ENCODE measurements around the gene FCER2. TPM values are rescaled to one million over a fixed set of nuclear protein-coding genes. Genes with fewer than 3 reads are reported as not detected.

The FCER2 gene
- not detected in 2 replicates for polyA plus RNA-seq (2011; rRNA removed)
- not detected in 2 replicates for polyA minus RNA-seq (2011; rRNA and poly(A)+ RNA removed)

- no peak within 1 kb of the TSS for H3K4me3 ChIP-seq (ENCODE audit: low read depth, low read length)
- POLR2A ChIA-PET, result no interaction called here
- TF ChIP-seq CTCF (IDR thresholded peaks at IDR 0.05; ENCODE audit: insufficient read depth, low read depth, low read length), result no peak
- no peaks in the 10 kb centered on the region for H3K36me3 ChIP-seq (ENCODE audit: control insufficient read depth, insufficient read depth, low read length)
- DNase-seq (ENCODE audit: low read depth), result no peak
- H3K27me3 ChIP-seq (ENCODE audit: control insufficient read depth, insufficient read depth, low read length), result no peaks in the 10 kb centered on the region
- CTCF ChIA-PET, result interaction anchor here (0.7 kb wide), 1 partner anchor 21 kb away, joined by 3 read pairs; the partner anchor contains the start of gene TRAPPC5
Measured at GRCh38 chr19:7701654-7702457, at the start of gene FCER2. Gene FCER2, minus strand, starts transcription at chr19:7702131. Its CDS starts 2,371 bp downstream, at chr19:7699760.

GRCh38 chr19:7751157-7751783 lies 49.3 kb upstream of the FCER2 start:
- no peak for TF ChIP-seq CTCF (IDR thresholded peaks at IDR 0.05; ENCODE audit: insufficient read depth, low read depth, low read length)
- ChIA-PET POLR2A (no interaction called here), CTCF (no interaction called here)
- Histone ChIP-seq H3K36me3 (ENCODE audit: control insufficient read depth, insufficient read depth, low read length) (no peaks in the 10 kb centered on the region), H3K27me3 (ENCODE audit: control insufficient read depth, insufficient read depth, low read length) (peaks cover 2% of the 10 kb centered on the region), H3K4me3 (ENCODE audit: low read depth, low read length) (no peak overlapping the region)
- no peak for DNase-seq (ENCODE audit: low read depth)

GRCh38 chr19:7748756-7749155 lies 46.8 kb upstream of the FCER2 start:
- no peak for DNase-seq (ENCODE audit: low read depth)
- no peaks in the 10 kb centered on the region for H3K36me3 ChIP-seq (ENCODE audit: control insufficient read depth, insufficient read depth, low read length)
- TF ChIP-seq CTCF (IDR thresholded peaks at IDR 0.05; ENCODE audit: insufficient read depth, low read depth, low read length), result no peak; the same call in 1 of the 2 replicates
- ChIA-PET CTCF (no interaction called here), POLR2A (no interaction called here)
- peaks cover 2% of the 10 kb centered on the region for H3K27me3 ChIP-seq (ENCODE audit: control insufficient read depth, insufficient read depth, low read length)
- no peak overlapping the region for H3K4me3 ChIP-seq (ENCODE audit: low read depth, low read length)

GRCh38 chr19:7748171-7748570 lies 46.2 kb upstream of the FCER2 start:
- CTCF ChIA-PET, result interaction anchor here (0.9 to 1.2 kb wide), 2 partner anchors 13 to 52 kb away, joined by 4 to 5 read pairs; no protein-coding TSS in a partner anchor
- no peak for TF ChIP-seq CTCF (IDR thresholded peaks at IDR 0.05; ENCODE audit: insufficient read depth, low read depth, low read length)
- Histone ChIP-seq H3K4me3 (ENCODE audit: low read depth, low read length) (no peak overlapping the region), H3K36me3 (ENCODE audit: control insufficient read depth, insufficient read depth, low read length) (no peaks in the 10 kb centered on the region), H3K27me3 (ENCODE audit: control insufficient read depth, insufficient read depth, low read length) (peaks cover 2% of the 10 kb centered on the region)
- DNase-seq (ENCODE audit: low read depth), result no peak
- POLR2A ChIA-PET, result no interaction called here
